K562 (cell line): Measurements from ENCODE around the gene RSAD1.

ENCODE experiments used
- NR2C2 ChIP-seq, 2 experiments: fragments of 200-800 bp in 1 of 2; sonication (Bioruptor generic) in 1 of 2; sonication (generic) in 1 of 2; formaldehyde crosslinking in 1 of 2; IDR thresholded peaks; 2 replicates each; pipeline versions ENCODE4 v1.6.1 to v1.8.0; 2016 to 2022; ENCODE audit warnings: mild to moderate bottlenecking in 1 of 2, missing compliant biosample characterization in 1 of 2, missing genetic modification characterization in 1 of 2, missing genetic modification reagents in 1 of 2
- SNIP1 ChIP-seq: fragments of 450-650 bp; IDR thresholded peaks from 2 replicates; pipeline ENCODE4 v1.7.1; 2017; ENCODE audit warnings: low read depth, mild to moderate bottlenecking

GRCh38 chr17:50499721-50500120 is 21.1 kb downstream of the RSAD1 start:
- TF ChIP-seq SNIP1 (no peak), NR2C2 (CRISPR knock-in tag; IDR thresholded peaks at IDR 0.05) (no peak), NR2C2 (tag; IDR thresholded peaks at IDR 0.05) (no peak)
